B cell (primary cell): Measurements from ENCODE around the gene ZNF385A. TPM values are rescaled to one million over a fixed set of nuclear protein-coding genes. Genes with fewer than 3 reads are reported as not detected.

ENCODE experiments used
- ATAC-seq: fragments of 200-7000 bp; cut with Tn5 transposase; one replicate; pipeline ENCODE4 v1.10.0; 2021; ENCODE audit warnings: low read depth, mild to moderate bottlenecking, moderate number of reproducible peaks, moderate library complexity
- CTCF ChIA-PET: fragments of 350-600 bp; sonication (Branson Sonifier 250); formaldehyde crosslinking; loops from one replicate; lab custom pipeline; 2021; ENCODE audit warnings: antibody characterized with exemption, inconsistent platforms; lab: Charles Lee
- POLR2A ChIA-PET: fragments of 350-600 bp; sonication (Branson Sonifier 250); formaldehyde crosslinking; loops from one replicate; lab custom pipeline; 2021; ENCODE audit warnings: antibody characterized with exemption; lab: Charles Lee
- DNase-seq: peaks from one replicate; pipeline ENCODE4 v3.0.0; 2013
- H2AFZ ChIP-seq: 2 replicates; pipeline ENCODE4 v1.6.1; 2012; ENCODE audit warnings: mild to moderate bottlenecking, low read depth, low read length; ENCODE audit not compliant: insufficient read depth, poor library complexity, severe bottlenecking
- H3K27ac ChIP-seq, 2 donors: 1 replicate in 1 of 2; 2 replicates in 1 of 2; pipeline ENCODE4 v1.5.1; 2012 to 2013; ENCODE audit warnings: low read length in 2 of 2, mild to moderate bottlenecking in 2 of 2, moderate library complexity in 1 of 2
- H3K27me3 ChIP-seq, 4 experiments: fragments of 200-600 bp in 1 of 4; sonication (generic) in 1 of 4; replicated peaks in 1 of 4; 1 replicate in 2 of 4; 2 replicates in 2 of 4; pipeline versions ENCODE4 v1.6.1 to v1.7.0; 2013 to 2016; ENCODE audit warnings: low read length in 3 of 4, mild to moderate bottlenecking in 2 of 4, mixed read lengths in 1 of 4, moderate library complexity in 1 of 4; ENCODE audit not compliant: insufficient read depth in 4 of 4, control insufficient read depth in 3 of 4; ENCODE audit errors: control extremely low read depth in 1 of 4
- H3K36me3 ChIP-seq, 2 experiments: replicated peaks in 1 of 2; 1 replicate in 1 of 2; 2 replicates in 1 of 2; pipeline versions ENCODE4 v1.6.1 to v1.7.1; 2013; ENCODE audit warnings: low read length in 1 of 2; ENCODE audit not compliant: insufficient read depth in 2 of 2, control insufficient read depth in 1 of 2; ENCODE audit errors: control extremely low read depth in 1 of 2, extremely low read depth in 1 of 2
- H3K4me1 ChIP-seq, 2 donors: fragments of 200-600 bp in 1 of 2; sonication (generic) in 1 of 2; 1 replicate in 1 of 2; 2 replicates in 1 of 2; pipeline versions ENCODE4 v1.5.1 to v1.6.1; 2013 to 2017; ENCODE audit warnings: low read length in 2 of 2; ENCODE audit not compliant: control insufficient read depth in 2 of 2, insufficient read depth in 2 of 2
- H3K4me2 ChIP-seq: replicated peaks from 2 replicates; pipeline ENCODE3; 2012; ENCODE audit warnings: mild to moderate bottlenecking, low read depth, low read length; ENCODE audit not compliant: poor library complexity, severe bottlenecking
- H3K4me3 ChIP-seq, 5 experiments: fragments of 200-600 bp in 1 of 5; sonication (generic) in 1 of 5; 1 replicate in 3 of 5; 2 replicates in 2 of 5; pipeline versions ENCODE4 v1.5.1 to v1.7.0; 2011 to 2016; ENCODE audit warnings: low read length in 4 of 5, mild to moderate bottlenecking in 4 of 5, low read depth in 2 of 5, control low read depth in 1 of 5, moderate library complexity in 1 of 5; ENCODE audit not compliant: insufficient read depth in 1 of 5; ENCODE audit errors: control extremely low read depth in 1 of 5, extremely low read depth in 1 of 5
- H3K79me2 ChIP-seq: fragments of 200-600 bp; sonication (generic); one replicate; pipeline ENCODE4 v1.6.0; 2016; ENCODE audit warnings: low read length; ENCODE audit not compliant: control insufficient read depth, insufficient read depth
- H3K9ac ChIP-seq: fragments of 200-600 bp; sonication (generic); 2 replicates; pipeline ENCODE4 v1.6.1; 2017; ENCODE audit warnings: mild to moderate bottlenecking, low read length, moderate library complexity
- H3K9me3 ChIP-seq, 3 donors: one replicate each; pipeline versions ENCODE4 v1.6.1 to v1.7.1; 2013; ENCODE audit warnings: low read length in 2 of 3; ENCODE audit not compliant: control insufficient read depth in 2 of 3, insufficient read depth in 1 of 3; ENCODE audit errors: control extremely low read depth in 1 of 3
- H4K20me1 ChIP-seq: 2 replicates; pipeline ENCODE4 v1.6.0; 2012; ENCODE audit warnings: mild to moderate bottlenecking, low read length; ENCODE audit not compliant: insufficient read depth, control insufficient read depth, poor library complexity, severe bottlenecking
- H3K27ac Mint-ChIP-seq: one replicate; pipeline ENCODE4 v1.8.0; 2021; ENCODE audit warnings: mixed read lengths
- H3K27me3 Mint-ChIP-seq: one replicate; pipeline ENCODE4 v1.8.0; 2021; ENCODE audit warnings: mixed read lengths
- H3K4me1 Mint-ChIP-seq: one replicate; pipeline ENCODE4 v1.8.0; 2021; ENCODE audit warnings: mixed read lengths
- H3K4me3 Mint-ChIP-seq: one replicate; pipeline ENCODE4 v1.8.0; 2021; ENCODE audit warnings: mixed read lengths
- H3K9me3 Mint-ChIP-seq: one replicate; pipeline ENCODE4 v1.8.0; 2022; ENCODE audit warnings: mixed read lengths; ENCODE audit not compliant: insufficient read depth
- EZH2 ChIP-seq: IDR thresholded peaks from 2 replicates; pipeline ENCODE4 v1.6.1; 2012; ENCODE audit warnings: borderline replicate concordance, low read depth, mild to moderate bottlenecking, moderate library complexity, low read length; ENCODE audit not compliant: insufficient read depth, poor library complexity, severe bottlenecking
- WGBS: methylation state at CpG from one replicate; pipeline ENCODE4 v1.1.5; 2013; ENCODE audit warnings: missing lambda C conversion rate; ENCODE audit not compliant: insufficient coverage; 5-methylcytosine and 5-hydroxymethylcytosine counted together
- intact Hi-C: fragments of 100-400 bp; cut with micrococcal nuclease; formaldehyde crosslinking; loops from one replicate; pipeline ENCODE4 v1.10.0; 2022
- polyA plus RNA-seq: library from polyadenylated mRNA; depleted of rRNA; stranded (reverse); fragments of >200 nt; gene quantifications from 2 replicates; pipeline ENCODE4 v1.2.3, GENCODE V29; 2012
- total RNA-seq, 2 donors: library from RNA; stranded (reverse); fragments of 120-200 nt in 1 of 2; gene quantifications; 1 replicate in 1 of 2; 2 replicates in 1 of 2; pipeline versions ENCODE4 v1.2.3 to v1.2.4, GENCODE V29; 2013 to 2022
- TF ChIP-seq, protein P1 (sequence below): fragments of 200-600 bp; IDR thresholded peaks from one replicate; pipeline ENCODE4 v1.8.0; 2022; ENCODE audit warnings: antibody characterized with exemption, mild to moderate bottlenecking

Gene ZNF385A
- total and polyA plus RNA-seq, 2 donors (not counting 1 experiment from before 2014, with no cell fraction given): 4.9 to 5.1 TPM

GRCh38 chr12:54337280-54337842 is 47.2 kb downstream of the ZNF385A start:
- Histone ChIP-seq H3K4me2 (no peak overlapping the region), H3K9ac (no peak overlapping the region), H3K4me3 (no peak overlapping the region), H3K27ac (no peak overlapping the region), H3K9me3 (no peaks in the 10 kb centered on the region), H3K79me2 (peaks cover 57% of the 10 kb centered on the region), H3K36me3 (peaks cover 4 to 27% of the 10 kb centered on the region in 2 experiments), H3K4me1 (no peaks in the 10 kb centered on the region), H4K20me1 (peaks cover 14% of the 10 kb centered on the region), H3K27me3 (no peaks in the 10 kb centered on the region), H2AFZ (no peak overlapping the region)
- Mint-ChIP-seq H3K27me3 (no peaks in the 10 kb centered on the region), H3K4me3 (no peak overlapping the region), H3K27ac (no peak overlapping the region), H3K4me1 (peaks cover 11% of the 10 kb centered on the region), H3K9me3 (no peaks in the 10 kb centered on the region)
- ChIA-PET CTCF (interaction anchor here (0.6 to 5.4 kb wide), 23 partner anchors 9 to 379 kb away, joined by 3 to 44 read pairs (median 4); partner anchors contain the start of gene COPZ1), POLR2A (interaction anchor here (0.6 kb wide), 1 partner anchor 137 kb away, joined by 4 read pairs; no protein-coding TSS in a partner anchor)
- ATAC-seq: no peak
- TF ChIP-seq, protein P1, sequence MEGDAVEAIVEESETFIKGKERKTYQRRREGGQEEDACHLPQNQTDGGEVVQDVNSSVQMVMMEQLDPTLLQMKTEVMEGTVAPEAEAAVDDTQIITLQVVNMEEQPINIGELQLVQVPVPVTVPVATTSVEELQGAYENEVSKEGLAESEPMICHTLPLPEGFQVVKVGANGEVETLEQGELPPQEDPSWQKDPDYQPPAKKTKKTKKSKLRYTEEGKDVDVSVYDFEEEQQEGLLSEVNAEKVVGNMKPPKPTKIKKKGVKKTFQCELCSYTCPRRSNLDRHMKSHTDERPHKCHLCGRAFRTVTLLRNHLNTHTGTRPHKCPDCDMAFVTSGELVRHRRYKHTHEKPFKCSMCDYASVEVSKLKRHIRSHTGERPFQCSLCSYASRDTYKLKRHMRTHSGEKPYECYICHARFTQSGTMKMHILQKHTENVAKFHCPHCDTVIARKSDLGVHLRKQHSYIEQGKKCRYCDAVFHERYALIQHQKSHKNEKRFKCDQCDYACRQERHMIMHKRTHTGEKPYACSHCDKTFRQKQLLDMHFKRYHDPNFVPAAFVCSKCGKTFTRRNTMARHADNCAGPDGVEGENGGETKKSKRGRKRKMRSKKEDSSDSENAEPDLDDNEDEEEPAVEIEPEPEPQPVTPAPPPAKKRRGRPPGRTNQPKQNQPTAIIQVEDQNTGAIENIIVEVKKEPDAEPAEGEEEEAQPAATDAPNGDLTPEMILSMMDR: no peak
- WGBS: 92% methylated on average over 2 of the region's 3 CpGs
- DNase-seq: no peak
- intact Hi-C loops: no loop called here

GRCh38 chr12:54333420-54334034 is 51.0 kb downstream of the ZNF385A start:
- peaks cover 4 to 5% of the 10 kb centered on the region in 2 donors for H3K4me1 ChIP-seq
- no peak overlapping the region for H3K4me2 ChIP-seq
- no peak for DNase-seq
- no peak overlapping the region for H3K9ac ChIP-seq
- no peak for ATAC-seq
- H3K36me3 ChIP-seq: peaks cover under 1 to 20% of the 10 kb centered on the region in 2 experiments
- Mint-ChIP-seq H3K9me3 (no peaks in the 10 kb centered on the region), H3K27me3 (no peaks in the 10 kb centered on the region), H3K27ac (no peak overlapping the region), H3K4me1 (peaks cover 32% of the 10 kb centered on the region), H3K4me3 (no peak overlapping the region)
- no peak overlapping the region for H3K4me3 ChIP-seq
- POLR2A ChIA-PET: no interaction called here
- 100% methylated on average over 1 of the region's 4 CpGs for WGBS
- H3K9me3 ChIP-seq: no peaks in the 10 kb centered on the region
- H3K79me2 ChIP-seq: peaks cover 93% of the 10 kb centered on the region
- H3K27me3 ChIP-seq: no peaks in the 10 kb centered on the region
- TF ChIP-seq, protein P1: no peak
- TF ChIP-seq EZH2: no peak
- CTCF ChIA-PET: interaction anchor here (0.6 to 5.4 kb wide), 6 partner anchors 9 to 66 kb away, joined by 3 to 44 read pairs (median 4); partner anchors contain the start of gene COPZ1
- H3K27ac ChIP-seq: no peak overlapping the region
- no peak overlapping the region for H2AFZ ChIP-seq
- H4K20me1 ChIP-seq: peaks cover 26% of the 10 kb centered on the region
- intact Hi-C loops: no loop called here
